Hematopoietic multipotent progenitor cell treated with erythropoietin and hydrocortisone succinate and interleukin-3 and kit ligand, for 4 days (in vitro differentiated cells): ENCODE results near the gene CELF3.
"Not testable (repeated sequence)": the region's sequence is repeated elsewhere in the genome, so short reads cannot be mapped to it uniquely, and the experiment has no call there.

Experiments used
- DNase-seq: peaks from one replicate; pipeline ENCODE4 v3.0.0-alpha.2; 2015

CELF3 gene

GRCh38 chr1:151693057-151693651 lies 23.4 kb downstream of the CELF3 start:
- peak; percentile 64 for DNase-seq

DNA sequence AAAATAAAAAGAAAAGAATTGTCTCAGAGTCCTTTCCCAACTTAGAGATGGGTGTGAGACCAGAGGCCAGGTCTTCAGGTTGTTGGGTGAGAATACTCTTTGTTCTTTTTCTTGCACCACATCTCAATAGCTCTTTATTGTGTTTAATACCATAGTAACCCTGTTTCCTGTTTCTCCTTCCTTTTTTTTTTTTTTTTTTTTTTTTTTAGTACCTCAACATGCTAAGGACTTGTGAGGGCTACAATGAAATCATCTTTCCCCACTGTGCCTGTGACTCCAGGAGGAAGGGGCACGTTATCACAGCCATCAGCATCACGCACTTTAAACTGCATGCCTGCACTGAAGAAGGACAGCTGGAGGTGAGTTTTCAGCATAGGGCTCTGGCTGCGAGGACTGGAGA lies 24.4 kb downstream of the CELF3 start:
- peak; percentile 37 for DNase-seq

DNA sequence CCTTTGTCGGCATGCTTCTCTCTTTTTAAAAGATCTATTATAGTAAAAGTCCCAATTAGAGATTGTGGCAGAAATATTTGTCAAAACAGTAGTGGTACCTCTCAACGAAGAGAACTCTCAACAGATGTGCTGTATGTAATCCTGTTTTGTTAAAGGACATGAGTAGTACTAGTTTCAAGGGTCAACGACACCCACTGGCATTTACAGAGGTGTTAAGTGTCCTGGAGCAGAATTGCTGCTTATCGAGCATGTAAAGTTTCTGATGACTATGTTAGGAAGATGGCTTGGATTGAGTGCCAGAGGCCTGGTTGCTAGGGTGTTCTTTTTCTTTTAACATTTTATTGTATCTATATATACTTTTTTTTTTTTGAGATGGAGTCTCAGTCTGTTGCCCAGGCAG lies 27.1 kb downstream of the CELF3 start:
- no peak for DNase-seq

DNA sequence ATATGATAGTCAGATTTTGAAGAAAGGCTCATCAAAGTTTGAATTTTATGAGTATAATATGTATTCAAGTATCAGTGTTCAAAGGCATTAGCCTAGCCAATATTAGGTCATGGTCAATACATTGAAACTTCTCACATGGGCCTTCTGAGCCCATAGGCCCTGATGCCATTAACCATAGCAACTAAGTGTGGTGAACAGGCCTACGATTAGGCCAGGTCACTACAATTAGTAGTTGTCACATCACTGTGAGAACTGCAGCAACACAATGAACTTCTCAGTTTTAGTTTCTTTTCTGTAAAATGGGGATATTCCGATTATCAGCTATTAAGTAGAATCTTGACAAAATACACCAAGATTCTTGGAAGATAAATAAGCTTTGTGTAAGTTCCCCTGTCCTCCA lies 30.0 kb downstream of the CELF3 start:
- DNase-seq: no peak

GRCh38 chr1:151684128-151684527 lies 32.5 kb downstream of the CELF3 start:
- DNase-seq: no peak

GRCh38 chr1:151682901-151683300 lies 33.7 kb downstream of the CELF3 start:
- DNase-seq: not testable (repeated sequence)

- no peak for DNase-seq
Observed at GRCh38 chr1:151681923-151682322, 34.7 kb downstream of the CELF3 start.

GRCh38 chr1:151680826-151681225 lies 35.8 kb downstream of the CELF3 start:
- no peak for DNase-seq

GRCh38 chr1:151680391-151680790 lies 36.2 kb downstream of the CELF3 start:
- no peak for DNase-seq

- no peak for DNase-seq
Observed at GRCh38 chr1:151673407-151673806, 43.2 kb downstream of the CELF3 start.

DNA sequence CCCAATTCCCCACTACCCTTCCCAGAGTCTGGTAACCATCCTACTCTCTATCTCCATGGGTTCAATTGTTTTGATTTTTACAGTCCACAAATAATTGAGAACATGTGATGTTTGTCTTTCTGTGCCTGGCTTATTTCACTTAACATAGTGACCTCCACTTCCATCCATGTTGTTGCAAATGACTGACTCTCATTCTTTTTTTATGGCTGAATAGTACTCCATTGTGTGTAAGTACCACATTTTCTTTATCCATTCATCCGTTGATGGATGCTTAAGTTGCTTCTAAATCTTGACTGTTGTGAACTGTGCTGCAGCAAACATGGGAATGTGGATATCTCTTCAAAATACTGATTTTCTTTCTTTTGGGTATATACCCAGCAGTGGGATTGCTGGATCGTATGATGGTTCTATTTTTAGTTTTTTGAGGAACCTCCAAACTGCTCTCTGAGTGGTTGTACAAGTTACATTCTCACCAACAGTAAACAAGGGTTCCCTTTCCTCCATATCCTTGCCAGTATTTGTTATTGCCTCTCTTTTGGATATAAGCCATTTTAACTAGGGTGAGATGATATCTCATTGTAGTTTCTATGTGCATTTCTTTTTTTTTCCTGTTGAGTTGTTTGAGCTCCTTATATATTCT lies 46.4 kb downstream of the CELF3 start:
- not testable (repeated sequence) for DNase-seq

DNA sequence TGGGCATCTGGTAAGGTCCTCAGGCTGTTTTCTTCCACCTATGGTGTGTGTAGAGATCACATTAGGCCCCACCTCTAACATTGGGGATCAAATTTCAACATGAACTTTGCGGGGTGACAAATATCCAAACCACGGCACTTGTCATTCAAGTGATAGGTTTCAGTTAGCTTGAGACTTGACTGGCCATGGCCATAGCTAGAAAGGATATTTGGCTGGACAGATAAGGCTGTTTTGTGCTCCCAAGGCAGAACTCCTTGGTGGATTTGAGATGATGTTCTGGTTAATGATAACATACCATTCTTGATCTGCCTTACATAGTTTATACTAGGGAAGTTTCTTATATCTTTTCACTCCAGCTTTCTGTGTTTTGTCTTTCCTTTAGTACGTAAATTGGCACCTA lies 48.5 kb downstream of the CELF3 start:
- DNase-seq: peak; percentile 61

DNA sequence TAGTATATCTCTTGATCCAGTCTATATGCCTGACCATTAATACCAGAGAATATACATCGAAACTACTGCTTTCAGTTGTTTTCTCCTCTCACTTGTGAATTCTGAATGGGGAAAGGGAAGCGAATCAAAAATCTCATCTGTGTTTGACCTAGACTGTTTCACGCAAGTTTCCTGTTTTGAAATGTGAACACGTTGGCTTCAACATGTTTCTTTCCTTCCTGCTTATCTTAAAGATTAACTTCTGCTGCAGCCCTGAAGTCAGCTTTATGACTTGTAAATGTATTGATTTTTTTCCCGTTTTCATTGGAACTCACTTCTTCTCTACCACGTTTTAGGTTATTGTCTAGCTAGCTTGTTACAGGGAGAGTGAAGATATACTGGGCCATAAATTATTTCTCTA lies 54.9 kb downstream of the CELF3 start:
- DNase-seq: peak; percentile 62

- no peak for DNase-seq
Observed at GRCh38 chr1:151655371-151655770, 61.2 kb downstream of the CELF3 start.

DNA sequence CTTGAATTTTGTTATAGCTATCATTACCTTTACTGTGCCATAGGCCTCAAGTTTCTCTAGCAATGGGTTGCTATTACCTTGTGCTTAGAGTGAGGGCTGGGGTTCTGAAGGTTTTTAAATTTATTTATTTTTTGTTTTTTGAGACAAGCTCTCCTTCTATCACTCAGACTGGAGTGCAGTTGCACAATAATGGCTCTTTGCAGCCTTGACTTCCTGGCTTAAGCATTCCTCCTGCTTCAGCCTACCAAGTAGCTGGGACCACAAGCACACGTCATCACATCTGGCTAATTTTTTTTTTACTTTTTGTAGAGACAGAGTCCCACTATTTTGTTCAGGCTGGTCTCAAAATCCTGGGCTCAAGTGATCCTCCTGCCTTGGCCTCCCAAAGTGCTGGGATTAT lies 63.2 kb downstream of the CELF3 start:
- peak; percentile 61 for DNase-seq
